Liver (tissue), 9 donors: ENCODE data around the gene CFAP300. TPM values are rescaled to one million over a fixed set of nuclear protein-coding genes. Genes with fewer than 3 reads are reported as not detected.

ENCODE experiments used
- DNase-seq: peaks from one replicate; pipeline ENCODE4 v3.0.0-alpha.2; 2017; ENCODE audit warnings: low spot score
- H3K27ac ChIP-seq, 2 donors: one replicate each; pipeline ENCODE4 v1.7.0; 2013; ENCODE audit warnings: inconsistent platforms in 2 of 2, low read length in 2 of 2, control low read depth in 1 of 2, low read depth in 1 of 2, mild to moderate bottlenecking in 1 of 2
- H3K27me3 ChIP-seq, 4 donors: one replicate each; pipeline versions ENCODE4 v1.6.1 to v1.7.0; 2013; ENCODE audit warnings: low read length in 3 of 4, inconsistent platforms in 1 of 4, mild to moderate bottlenecking in 1 of 4, moderate library complexity in 1 of 4; ENCODE audit not compliant: control insufficient read depth in 4 of 4, insufficient read depth in 4 of 4
- H3K36me3 ChIP-seq, 4 donors: one replicate each; pipeline versions ENCODE4 v1.6.1 to v1.7.0; 2013; ENCODE audit warnings: low read length in 3 of 4, mild to moderate bottlenecking in 3 of 4, low read depth in 1 of 4, moderate library complexity in 1 of 4; ENCODE audit not compliant: control insufficient read depth in 4 of 4, insufficient read depth in 3 of 4
- H3K4me1 ChIP-seq, 4 donors: one replicate each; pipeline versions ENCODE4 v1.6.1 to v1.7.0; 2013; ENCODE audit warnings: low read length in 3 of 4, mild to moderate bottlenecking in 3 of 4, moderate library complexity in 1 of 4; ENCODE audit not compliant: control insufficient read depth in 4 of 4, insufficient read depth in 4 of 4
- H3K4me3 ChIP-seq, 3 donors: one replicate each; pipeline versions ENCODE4 v1.6.1 to v1.7.0; 2013; ENCODE audit warnings: low read length in 3 of 3, control low read depth in 1 of 3, low read depth in 1 of 3, mild to moderate bottlenecking in 1 of 3
- H3K9ac ChIP-seq, 2 donors: one replicate each; pipeline ENCODE4 v1.7.0; 2013; ENCODE audit warnings: low read length in 2 of 2, mild to moderate bottlenecking in 2 of 2, moderate library complexity in 2 of 2, control low read depth in 1 of 2, low read depth in 1 of 2
- H3K9me3 ChIP-seq, 4 donors: one replicate each; pipeline versions ENCODE4 v1.6.1 to v1.7.0; 2013; ENCODE audit warnings: low read length in 3 of 4; ENCODE audit not compliant: control insufficient read depth in 4 of 4
- EGR1 ChIP-seq, 2 donors: IDR thresholded peaks; 2 replicates each; pipeline ENCODE4 v1.6.1; 2016 to 2018; ENCODE audit warnings: antibody characterized with exemption in 2 of 2, low read depth in 2 of 2
- FOXA1 ChIP-seq: IDR thresholded peaks from 2 replicates; pipeline ENCODE4 v1.6.1; 2016; ENCODE audit warnings: antibody characterized with exemption
- FOXA2 ChIP-seq: IDR thresholded peaks from 2 replicates; pipeline ENCODE4 v1.6.1; 2016; ENCODE audit warnings: antibody characterized with exemption
- HNF4A ChIP-seq, 2 donors: conservative IDR thresholded peaks; 2 replicates each; pipeline ENCODE4 v1.6.1; 2016; ENCODE audit warnings: antibody characterized with exemption in 2 of 2, mild to moderate bottlenecking in 2 of 2
- HNF4G ChIP-seq: IDR thresholded peaks from 2 replicates; pipeline ENCODE4 v1.6.1; 2016; ENCODE audit warnings: antibody characterized with exemption
- JUND ChIP-seq, 2 donors: IDR thresholded peaks; 2 replicates each; pipeline ENCODE4 v1.6.1; 2016; ENCODE audit warnings: antibody characterized with exemption in 2 of 2
- NR2F2 ChIP-seq: IDR thresholded peaks from 2 replicates; pipeline ENCODE4 v1.6.1; 2016; ENCODE audit warnings: antibody characterized with exemption
- RAD21 ChIP-seq, 2 donors: IDR thresholded peaks; 2 replicates each; pipeline ENCODE4 v1.6.1; 2016; ENCODE audit warnings: antibody characterized with exemption in 2 of 2, mild to moderate bottlenecking in 2 of 2
- RXRA ChIP-seq, 2 donors: IDR thresholded peaks; 2 replicates each; pipeline ENCODE4 v1.6.1; 2017 to 2018; ENCODE audit warnings: antibody characterized with exemption in 2 of 2, mild to moderate bottlenecking in 1 of 2
- SP1 ChIP-seq: IDR thresholded peaks from 2 replicates; pipeline ENCODE4 v1.6.1; 2018; ENCODE audit warnings: antibody characterized with exemption, mild to moderate bottlenecking
- TAF1 ChIP-seq: conservative IDR thresholded peaks from 2 replicates; pipeline ENCODE4 v1.6.1; 2016; ENCODE audit warnings: antibody characterized with exemption, mild to moderate bottlenecking
- YY1 ChIP-seq: IDR thresholded peaks from 2 replicates; pipeline ENCODE4 v1.6.1; 2016; ENCODE audit warnings: antibody characterized with exemption, mild to moderate bottlenecking
- WGBS: extraction: QIAGEN DNeasy Blood & Tissue Kit; methylation state at CpG from one replicate; pipeline ENCODE4 v1.1.7; 2013; 5-methylcytosine and 5-hydroxymethylcytosine counted together
- polyA plus RNA-seq, 2 donors: library from polyadenylated mRNA; stranded (reverse) in 1 of 2; unstranded in 1 of 2; fragments of 200-250 nt in 1 of 2; fragments of >200 nt in 1 of 2; fragmentation: Nextera tagmentation in 1 of 2; extraction: Ambion mirVana in 1 of 2; gene quantifications; one replicate each; pipeline versions ENCODE4 v1.2.1 to v1.2.3, GENCODE V29; 2013 to 2015
- total RNA-seq, 2 donors: library from RNA; depleted of rRNA; stranded (reverse); fragments of >200 nt; gene quantifications; one replicate each; pipeline ENCODE4 v1.2.3, GENCODE V29; 2014
- TF ChIP-seq, protein P1 (sequence below): fragments of 150-350 bp; IDR thresholded peaks from 2 replicates; pipeline ENCODE4 v1.5.1; 2017; ENCODE audit warnings: improper control_type of control experiment, low read depth, low read length; ENCODE audit not compliant: missing input control
- TF ChIP-seq, protein P2 (sequence below): IDR thresholded peaks from 2 replicates; pipeline ENCODE4 v1.6.1; 2016; ENCODE audit warnings: antibody characterized with exemption
- TF ChIP-seq, protein P3 (sequence below): IDR thresholded peaks from 2 replicates; pipeline ENCODE4 v1.6.1; 2016; ENCODE audit warnings: antibody characterized with exemption
- TF ChIP-seq, protein P4 (sequence below): IDR thresholded peaks from 2 replicates; pipeline ENCODE4 v1.6.1; 2016; ENCODE audit warnings: antibody characterized with exemption
- TF ChIP-seq, protein P5 (sequence below): IDR thresholded peaks from 2 replicates; pipeline ENCODE4 v1.6.1; 2016; ENCODE audit warnings: antibody characterized with exemption, mild to moderate bottlenecking
- donor health status: healthy.
- donor health status: healthy.
- donor health status: healthy.
- donor health status: healthy.
- donor health status: healthy.

CFAP300 gene
- total and polyA plus RNA-seq, 4 donors = 0.09 to 0.22 TPM; not detected in 2

DNA sequence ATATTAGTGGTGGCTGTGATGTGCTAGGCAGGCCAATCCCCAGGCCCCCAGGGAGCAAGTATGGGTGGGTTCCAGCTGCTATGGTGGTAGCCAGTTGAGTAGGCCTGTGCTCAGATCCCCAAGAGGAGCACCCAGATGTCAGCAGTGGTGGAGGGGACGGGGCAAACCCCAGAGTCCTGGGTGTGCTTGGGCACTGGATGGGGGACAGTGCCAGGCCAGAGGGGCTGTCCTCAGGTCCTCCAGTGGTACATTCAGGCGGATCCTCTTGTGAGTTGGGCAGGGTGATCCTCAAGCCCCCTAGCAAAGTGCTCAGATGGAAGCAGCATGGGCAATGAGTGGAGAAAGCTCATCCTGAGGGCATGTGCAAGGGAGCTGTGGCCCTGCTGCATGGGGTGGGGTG is 26.0 kb downstream of the CFAP300 start:
- no peak overlapping the region for H3K9ac ChIP-seq
- no peak for DNase-seq
- WGBS = 93% methylated on average over 2 of the region's 2 CpGs

DNA sequence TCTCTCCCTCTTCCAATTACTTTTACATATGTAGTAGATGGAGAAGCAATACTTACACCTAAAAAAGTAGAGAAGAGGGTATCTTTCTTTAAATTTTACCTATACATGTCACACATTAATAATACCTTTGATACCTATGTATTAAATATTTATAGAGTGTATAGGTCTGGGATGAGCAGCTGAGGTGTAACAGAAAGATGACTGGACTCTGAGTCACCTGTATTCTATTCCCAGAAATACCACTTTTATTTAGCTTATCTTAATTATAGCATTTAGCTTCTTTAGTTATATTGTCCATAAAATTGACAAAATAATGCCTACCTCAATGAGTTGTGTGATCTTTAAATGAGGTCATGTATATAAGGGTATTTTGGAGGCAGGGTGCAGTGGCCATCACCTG is 32.4 kb downstream of the CFAP300 start:
- Histone ChIP-seq H3K9me3 (no peaks in the 10 kb centered on the region), H3K9ac (no peak overlapping the region), H3K4me1 (no peaks in the 10 kb centered on the region), H3K4me3 (no peak overlapping the region), H3K27me3 (no peaks in the 10 kb centered on the region), H3K36me3 (no peaks in the 10 kb centered on the region), H3K27ac (no peak overlapping the region)
- DNase-seq = no peak
- TF ChIP-seq, protein P1, sequence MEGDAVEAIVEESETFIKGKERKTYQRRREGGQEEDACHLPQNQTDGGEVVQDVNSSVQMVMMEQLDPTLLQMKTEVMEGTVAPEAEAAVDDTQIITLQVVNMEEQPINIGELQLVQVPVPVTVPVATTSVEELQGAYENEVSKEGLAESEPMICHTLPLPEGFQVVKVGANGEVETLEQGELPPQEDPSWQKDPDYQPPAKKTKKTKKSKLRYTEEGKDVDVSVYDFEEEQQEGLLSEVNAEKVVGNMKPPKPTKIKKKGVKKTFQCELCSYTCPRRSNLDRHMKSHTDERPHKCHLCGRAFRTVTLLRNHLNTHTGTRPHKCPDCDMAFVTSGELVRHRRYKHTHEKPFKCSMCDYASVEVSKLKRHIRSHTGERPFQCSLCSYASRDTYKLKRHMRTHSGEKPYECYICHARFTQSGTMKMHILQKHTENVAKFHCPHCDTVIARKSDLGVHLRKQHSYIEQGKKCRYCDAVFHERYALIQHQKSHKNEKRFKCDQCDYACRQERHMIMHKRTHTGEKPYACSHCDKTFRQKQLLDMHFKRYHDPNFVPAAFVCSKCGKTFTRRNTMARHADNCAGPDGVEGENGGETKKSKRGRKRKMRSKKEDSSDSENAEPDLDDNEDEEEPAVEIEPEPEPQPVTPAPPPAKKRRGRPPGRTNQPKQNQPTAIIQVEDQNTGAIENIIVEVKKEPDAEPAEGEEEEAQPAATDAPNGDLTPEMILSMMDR = no peak
- TF ChIP-seq YY1 (no peak), NR2F2 (no peak)
- TF ChIP-seq, protein P2, sequence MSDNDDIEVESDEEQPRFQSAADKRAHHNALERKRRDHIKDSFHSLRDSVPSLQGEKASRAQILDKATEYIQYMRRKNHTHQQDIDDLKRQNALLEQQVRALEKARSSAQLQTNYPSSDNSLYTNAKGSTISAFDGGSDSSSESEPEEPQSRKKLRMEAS = no peak
- TF ChIP-seq, protein P3, sequence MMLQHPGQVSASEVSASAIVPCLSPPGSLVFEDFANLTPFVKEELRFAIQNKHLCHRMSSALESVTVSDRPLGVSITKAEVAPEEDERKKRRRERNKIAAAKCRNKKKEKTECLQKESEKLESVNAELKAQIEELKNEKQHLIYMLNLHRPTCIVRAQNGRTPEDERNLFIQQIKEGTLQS = no peak

More for the DNA sequence above, 26.0 kb downstream of the CFAP300 start:
- H3K9me3 ChIP-seq = peaks cover 0 to 16% (median 3%) of the 10 kb centered on the region in 4 donors
- H3K4me3 ChIP-seq = no peak overlapping the region
- no peaks in the 10 kb centered on the region for H3K36me3 ChIP-seq
- H3K27me3 ChIP-seq = no peaks in the 10 kb centered on the region
- no peak overlapping the region for H3K27ac ChIP-seq
- no peak for TF ChIP-seq RXRA (IDR thresholded peaks at IDR 0.05)
- no peak for TF ChIP-seq SP1
- TF ChIP-seq, protein P1 = no peak
- TF ChIP-seq HNF4G = no peak
- no peak for TF ChIP-seq FOXA1
- H3K4me1 ChIP-seq = no peaks in the 10 kb centered on the region

DNA sequence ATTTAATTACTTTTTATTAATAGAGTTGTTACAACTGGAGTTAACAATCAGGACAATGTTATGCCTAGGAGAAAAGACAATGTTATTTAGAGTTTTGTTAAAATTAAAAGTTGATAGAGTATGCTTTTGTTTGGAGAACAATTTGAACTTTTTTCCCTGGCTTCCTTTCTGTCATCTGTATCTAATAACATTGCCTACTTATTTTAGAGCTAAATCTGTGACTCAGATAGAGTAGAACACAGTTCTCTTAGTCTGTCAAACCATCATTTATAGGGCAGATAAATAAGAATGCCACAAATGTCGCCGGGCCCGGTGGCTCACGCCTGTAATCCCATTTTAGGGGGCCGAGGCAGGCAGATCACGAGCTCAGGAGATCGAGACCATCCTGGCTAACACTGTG is 34.1 kb downstream of the CFAP300 start:
- Histone ChIP-seq H3K9ac (no peak overlapping the region), H3K27ac (no peak overlapping the region), H3K27me3 (no peaks in the 10 kb centered on the region), H3K4me1 (no peaks in the 10 kb centered on the region), H3K9me3 (no peaks in the 10 kb centered on the region), H3K36me3 (no peaks in the 10 kb centered on the region), H3K4me3 (no peak overlapping the region)
- no peak for DNase-seq
- TF ChIP-seq, protein P4, sequence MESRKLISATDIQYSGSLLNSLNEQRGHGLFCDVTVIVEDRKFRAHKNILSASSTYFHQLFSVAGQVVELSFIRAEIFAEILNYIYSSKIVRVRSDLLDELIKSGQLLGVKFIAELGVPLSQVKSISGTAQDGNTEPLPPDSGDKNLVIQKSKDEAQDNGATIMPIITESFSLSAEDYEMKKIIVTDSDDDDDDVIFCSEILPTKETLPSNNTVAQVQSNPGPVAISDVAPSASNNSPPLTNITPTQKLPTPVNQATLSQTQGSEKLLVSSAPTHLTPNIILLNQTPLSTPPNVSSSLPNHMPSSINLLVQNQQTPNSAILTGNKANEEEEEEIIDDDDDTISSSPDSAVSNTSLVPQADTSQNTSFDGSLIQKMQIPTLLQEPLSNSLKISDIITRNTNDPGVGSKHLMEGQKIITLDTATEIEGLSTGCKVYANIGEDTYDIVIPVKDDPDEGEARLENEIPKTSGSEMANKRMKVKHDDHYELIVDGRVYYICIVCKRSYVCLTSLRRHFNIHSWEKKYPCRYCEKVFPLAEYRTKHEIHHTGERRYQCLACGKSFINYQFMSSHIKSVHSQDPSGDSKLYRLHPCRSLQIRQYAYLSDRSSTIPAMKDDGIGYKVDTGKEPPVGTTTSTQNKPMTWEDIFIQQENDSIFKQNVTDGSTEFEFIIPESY = no peak
- no peak for TF ChIP-seq RXRA (IDR thresholded peaks at IDR 0.05)
- TF ChIP-seq, protein P3 = no peak
- TF ChIP-seq JUND (IDR thresholded peaks at IDR 0.05) = no peak
- TF ChIP-seq, protein P2 = no peak
- TF ChIP-seq FOXA2 = no peak
- TF ChIP-seq EGR1 (IDR thresholded peaks at IDR 0.05; ENCODE audit: low read depth in 2 of 2) = no peak
- TF ChIP-seq HNF4A (conservative IDR thresholded peaks at IDR 0.05) = no peak
- no peak for TF ChIP-seq FOXA1
- no peak for TF ChIP-seq YY1
- no peak for TF ChIP-seq TAF1
- TF ChIP-seq RAD21 (IDR thresholded peaks at IDR 0.05) = no peak
- TF ChIP-seq, protein P5, sequence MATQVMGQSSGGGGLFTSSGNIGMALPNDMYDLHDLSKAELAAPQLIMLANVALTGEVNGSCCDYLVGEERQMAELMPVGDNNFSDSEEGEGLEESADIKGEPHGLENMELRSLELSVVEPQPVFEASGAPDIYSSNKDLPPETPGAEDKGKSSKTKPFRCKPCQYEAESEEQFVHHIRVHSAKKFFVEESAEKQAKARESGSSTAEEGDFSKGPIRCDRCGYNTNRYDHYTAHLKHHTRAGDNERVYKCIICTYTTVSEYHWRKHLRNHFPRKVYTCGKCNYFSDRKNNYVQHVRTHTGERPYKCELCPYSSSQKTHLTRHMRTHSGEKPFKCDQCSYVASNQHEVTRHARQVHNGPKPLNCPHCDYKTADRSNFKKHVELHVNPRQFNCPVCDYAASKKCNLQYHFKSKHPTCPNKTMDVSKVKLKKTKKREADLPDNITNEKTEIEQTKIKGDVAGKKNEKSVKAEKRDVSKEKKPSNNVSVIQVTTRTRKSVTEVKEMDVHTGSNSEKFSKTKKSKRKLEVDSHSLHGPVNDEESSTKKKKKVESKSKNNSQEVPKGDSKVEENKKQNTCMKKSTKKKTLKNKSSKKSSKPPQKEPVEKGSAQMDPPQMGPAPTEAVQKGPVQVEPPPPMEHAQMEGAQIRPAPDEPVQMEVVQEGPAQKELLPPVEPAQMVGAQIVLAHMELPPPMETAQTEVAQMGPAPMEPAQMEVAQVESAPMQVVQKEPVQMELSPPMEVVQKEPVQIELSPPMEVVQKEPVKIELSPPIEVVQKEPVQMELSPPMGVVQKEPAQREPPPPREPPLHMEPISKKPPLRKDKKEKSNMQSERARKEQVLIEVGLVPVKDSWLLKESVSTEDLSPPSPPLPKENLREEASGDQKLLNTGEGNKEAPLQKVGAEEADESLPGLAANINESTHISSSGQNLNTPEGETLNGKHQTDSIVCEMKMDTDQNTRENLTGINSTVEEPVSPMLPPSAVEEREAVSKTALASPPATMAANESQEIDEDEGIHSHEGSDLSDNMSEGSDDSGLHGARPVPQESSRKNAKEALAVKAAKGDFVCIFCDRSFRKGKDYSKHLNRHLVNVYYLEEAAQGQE = no peak
- no peak for TF ChIP-seq NR2F2
- no peak for TF ChIP-seq HNF4G
- WGBS = 95% methylated on average over 7 of the region's 7 CpGs
